ENCODE data around the gene ILF3. TPM values are rescaled to one million over a fixed set of nuclear protein-coding genes. Genes with fewer than 3 reads are reported as not detected.

ILF3 gene
- total RNA-seq, 1 donor from 2014 or later, result 223 TPM

- peak overlapping the region; percentile 18 for H3K27ac Mint-ChIP-seq (ENCODE audit: unreplicated experiment)
- H3K4me1 Mint-ChIP-seq (ENCODE audit: unreplicated experiment), result no peaks in the 10 kb centered on the region
- DNase-seq (ENCODE audit: extremely low spot score, unreplicated experiment), result no peak
- H3K27me3 Mint-ChIP-seq (ENCODE audit: unreplicated experiment), result no peaks in the 10 kb centered on the region
- no peak overlapping the region for H3K4me3 Mint-ChIP-seq (ENCODE audit: unreplicated experiment)
- no peak for TF ChIP-seq CTCF (IDR thresholded peaks at IDR 0.05)
- H3K9me3 Mint-ChIP-seq (ENCODE audit: unreplicated experiment), result no peaks in the 10 kb centered on the region
- H3K36me3 Mint-ChIP-seq (ENCODE audit: unreplicated experiment), result peaks cover 38% of the 10 kb centered on the region
These were observed 28.4 kb downstream of the ILF3 start for GRCh38 chr19:10682397-10683063.

GRCh38 chr19:10683064-10683426 is 28.9 kb downstream of the ILF3 start:
- H3K27ac Mint-ChIP-seq (ENCODE audit: unreplicated experiment), result no peak overlapping the region
- no peaks in the 10 kb centered on the region for H3K27me3 Mint-ChIP-seq (ENCODE audit: unreplicated experiment)
- TF ChIP-seq CTCF (IDR thresholded peaks at IDR 0.05), result no peak
- H3K9me3 Mint-ChIP-seq (ENCODE audit: unreplicated experiment), result no peaks in the 10 kb centered on the region
- H3K4me3 Mint-ChIP-seq (ENCODE audit: unreplicated experiment), result no peak overlapping the region
- DNase-seq (ENCODE audit: extremely low spot score, unreplicated experiment), result no peak
- peaks cover 39% of the 10 kb centered on the region for H3K36me3 Mint-ChIP-seq (ENCODE audit: unreplicated experiment)
- H3K4me1 Mint-ChIP-seq (ENCODE audit: unreplicated experiment), result no peaks in the 10 kb centered on the region

GRCh38 chr19:10683582-10683981 is 29.4 kb downstream of the ILF3 start:
- DNase-seq (ENCODE audit: extremely low spot score, unreplicated experiment), result no peak
- TF ChIP-seq CTCF (IDR thresholded peaks at IDR 0.05), result no peak
- no peaks in the 10 kb centered on the region for H3K4me1 Mint-ChIP-seq (ENCODE audit: unreplicated experiment)

GRCh38 chr19:10685210-10685609 is 31.1 kb downstream of the ILF3 start:
- Mint-ChIP-seq H3K9me3 (ENCODE audit: unreplicated experiment) (no peaks in the 10 kb centered on the region), H3K27me3 (ENCODE audit: unreplicated experiment) (no peaks in the 10 kb centered on the region), H3K27ac (ENCODE audit: unreplicated experiment) (no peak overlapping the region), H3K36me3 (ENCODE audit: unreplicated experiment) (peaks cover 40% of the 10 kb centered on the region), H3K4me1 (ENCODE audit: unreplicated experiment) (no peaks in the 10 kb centered on the region), H3K4me3 (ENCODE audit: unreplicated experiment) (no peak overlapping the region)
- DNase-seq (ENCODE audit: extremely low spot score, unreplicated experiment), result no peak
- TF ChIP-seq CTCF (IDR thresholded peaks at IDR 0.05), result no peak

More at GRCh38 chr19:10683582-10683981, 29.4 kb downstream of the ILF3 start:
- H3K4me3 Mint-ChIP-seq (ENCODE audit: unreplicated experiment), result no peak overlapping the region
- H3K27me3 Mint-ChIP-seq (ENCODE audit: unreplicated experiment), result no peaks in the 10 kb centered on the region
- H3K27ac Mint-ChIP-seq (ENCODE audit: unreplicated experiment), result no peak overlapping the region
- peaks cover 36% of the 10 kb centered on the region for H3K36me3 Mint-ChIP-seq (ENCODE audit: unreplicated experiment)
- no peaks in the 10 kb centered on the region for H3K9me3 Mint-ChIP-seq (ENCODE audit: unreplicated experiment)

GRCh38 chr19:10686193-10686592 is 32.0 kb downstream of the ILF3 start:
- DNase-seq (ENCODE audit: extremely low spot score, unreplicated experiment), result no peak
- no peaks in the 10 kb centered on the region for H3K4me1 Mint-ChIP-seq (ENCODE audit: unreplicated experiment)
- H3K36me3 Mint-ChIP-seq (ENCODE audit: unreplicated experiment), result peaks cover 42% of the 10 kb centered on the region
- TF ChIP-seq CTCF (IDR thresholded peaks at IDR 0.05), result no peak
- H3K27me3 Mint-ChIP-seq (ENCODE audit: unreplicated experiment), result no peaks in the 10 kb centered on the region
- H3K27ac Mint-ChIP-seq (ENCODE audit: unreplicated experiment), result no peak overlapping the region
- no peaks in the 10 kb centered on the region for H3K9me3 Mint-ChIP-seq (ENCODE audit: unreplicated experiment)
- no peak overlapping the region for H3K4me3 Mint-ChIP-seq (ENCODE audit: unreplicated experiment)

All from osteocyte (in vitro differentiated cells).